NCI-H345 (cell line): ENCODE results near the gene BYSL.

Source experiments
- DNase-seq: peaks from one replicate; lab custom pipeline; 2025; lab: John Stamatoyannopoulos, UW

BYSL gene

DNA sequence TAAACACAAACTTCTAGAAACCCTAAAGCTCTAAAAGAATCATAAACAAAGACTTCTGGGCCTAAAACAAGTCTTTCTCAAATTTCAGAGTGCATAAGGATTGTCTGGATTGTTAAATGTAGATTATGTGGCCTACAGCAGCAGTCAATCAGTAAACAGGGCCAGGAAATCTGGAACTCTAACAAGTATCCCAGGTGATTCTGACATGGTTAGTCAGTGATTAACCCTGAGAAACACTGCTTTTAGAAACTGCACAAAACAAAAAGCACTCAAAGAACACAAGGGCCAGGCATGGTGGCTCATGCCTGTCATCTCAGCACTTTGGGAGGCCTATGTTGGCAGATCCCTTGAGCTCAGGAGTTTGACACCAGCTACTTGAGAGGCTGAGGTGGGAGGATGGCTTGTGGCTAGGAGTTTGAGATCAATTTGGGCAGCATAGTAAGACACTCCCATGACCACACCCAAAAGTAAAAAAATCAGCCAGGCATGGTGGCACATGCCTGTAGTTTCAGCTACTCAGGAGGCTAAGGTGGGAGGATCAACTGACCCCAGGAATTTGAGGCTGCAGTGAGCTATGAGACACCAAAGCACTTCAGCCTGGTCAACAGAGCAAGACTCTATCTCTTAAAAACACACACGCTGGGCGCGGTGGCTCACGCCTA, 6.3 kb upstream of the BYSL start:
- no peak for DNase-seq

DNA sequence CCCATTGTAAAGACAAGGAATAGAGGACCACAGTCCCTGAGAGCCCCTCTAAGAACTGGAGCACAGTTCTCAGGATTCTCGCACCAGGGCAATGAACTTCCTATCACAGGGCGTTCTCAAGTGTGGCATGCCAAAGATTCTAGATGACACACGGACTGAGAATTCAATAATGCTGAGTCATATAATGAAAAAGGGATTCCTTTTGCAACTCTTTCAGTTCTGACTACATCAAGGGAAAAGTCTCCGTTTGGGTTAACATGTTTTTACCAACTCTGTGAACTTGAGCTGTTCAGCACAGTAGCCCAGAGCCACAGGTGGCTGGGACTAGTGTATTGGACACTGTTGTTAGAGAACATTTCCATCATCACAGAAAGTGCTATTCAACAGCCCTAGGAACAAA, 3.8 kb upstream of the BYSL start:
- no peak for DNase-seq

DNA sequence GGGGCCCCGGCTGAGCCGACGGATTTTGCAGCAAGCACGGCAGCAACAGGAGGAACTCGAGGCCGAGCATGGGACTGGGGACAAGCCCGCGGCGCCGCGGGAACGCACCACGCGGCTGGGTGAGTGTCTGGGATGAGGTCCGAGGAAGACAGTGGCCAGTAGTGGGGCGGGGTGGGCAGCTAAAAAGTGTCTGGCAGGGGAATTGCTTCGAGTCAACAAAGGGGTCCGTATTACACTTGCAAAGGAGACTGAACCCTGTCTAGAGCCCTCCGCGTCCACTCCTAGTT, 356 bp downstream of the BYSL start:
- no peak for DNase-seq

DNA sequence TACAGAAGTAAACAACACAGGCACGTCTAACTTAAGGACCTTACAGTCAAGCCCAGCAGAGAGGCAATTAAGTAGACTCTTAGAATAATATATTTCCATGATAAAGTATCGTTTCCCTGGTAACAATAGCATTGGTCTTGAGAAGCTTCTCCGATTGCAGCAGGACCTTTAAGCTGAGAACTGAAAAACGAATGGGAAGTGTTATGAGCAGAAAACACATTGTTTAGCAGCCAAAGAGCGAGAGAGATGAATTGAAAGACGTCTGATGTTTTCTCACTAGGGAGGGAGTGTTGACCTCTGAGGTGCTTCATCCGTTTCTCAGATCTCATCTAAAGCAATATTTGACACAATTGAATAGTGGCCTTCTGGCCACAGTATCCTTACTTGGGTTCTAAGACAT, 855 bp downstream of the BYSL start:
- DNase-seq = no peak

GRCh38 chr6:41927253-41927652, 6.0 kb downstream of the BYSL start:
- no peak for DNase-seq

GRCh38 chr6:41929924-41930323, 8.6 kb downstream of the BYSL start:
- no peak for DNase-seq

- no peak for DNase-seq
Measured at GRCh38 chr6:41931792-41932191, 10.5 kb downstream of the BYSL start.

GRCh38 chr6:41932378-41932777, 11.1 kb downstream of the BYSL start:
- DNase-seq = no peak

GRCh38 chr6:41934278-41935192, 13.2 kb downstream of the BYSL start:
- no peak for DNase-seq

DNA sequence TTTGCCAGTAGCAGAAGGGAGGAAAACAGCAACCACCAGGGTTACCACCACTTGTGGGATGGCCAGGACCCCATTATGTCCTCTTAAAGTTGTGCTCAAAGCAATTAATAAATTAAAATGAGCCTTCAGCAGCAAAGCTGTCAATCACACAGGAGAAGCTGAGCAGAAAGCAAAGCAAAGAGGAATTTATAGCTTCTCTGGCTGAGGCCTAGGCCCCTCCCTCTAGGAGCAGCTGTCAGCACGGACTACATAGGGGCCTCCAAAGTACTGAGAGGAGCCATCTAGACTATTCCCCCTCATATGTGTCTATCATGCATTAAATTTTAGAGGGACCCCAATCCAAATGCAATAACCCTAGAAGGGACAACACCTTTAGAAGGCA, 13.9 kb downstream of the BYSL start:
- no peak for DNase-seq

DNA sequence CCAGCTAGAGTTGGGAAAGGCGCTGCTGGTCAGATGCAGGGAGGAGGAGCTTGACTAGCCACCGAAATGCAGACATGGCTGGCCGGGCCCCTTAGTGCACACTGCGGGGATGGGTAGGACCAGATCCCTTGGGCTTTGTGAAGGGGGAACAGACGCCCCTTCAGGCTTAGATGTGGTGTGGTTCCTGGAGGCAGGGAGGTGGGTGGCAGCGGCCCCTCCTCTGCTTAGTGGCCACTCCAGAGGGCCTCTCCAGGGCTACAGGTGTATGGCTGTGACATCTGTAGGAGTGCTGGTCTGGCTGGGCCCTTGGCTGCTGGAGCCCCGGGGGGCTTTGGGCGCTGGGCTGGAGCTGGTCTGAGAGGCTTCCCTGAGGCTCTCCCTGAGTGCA, 14.4 kb downstream of the BYSL start:
- no peak for DNase-seq

DNA sequence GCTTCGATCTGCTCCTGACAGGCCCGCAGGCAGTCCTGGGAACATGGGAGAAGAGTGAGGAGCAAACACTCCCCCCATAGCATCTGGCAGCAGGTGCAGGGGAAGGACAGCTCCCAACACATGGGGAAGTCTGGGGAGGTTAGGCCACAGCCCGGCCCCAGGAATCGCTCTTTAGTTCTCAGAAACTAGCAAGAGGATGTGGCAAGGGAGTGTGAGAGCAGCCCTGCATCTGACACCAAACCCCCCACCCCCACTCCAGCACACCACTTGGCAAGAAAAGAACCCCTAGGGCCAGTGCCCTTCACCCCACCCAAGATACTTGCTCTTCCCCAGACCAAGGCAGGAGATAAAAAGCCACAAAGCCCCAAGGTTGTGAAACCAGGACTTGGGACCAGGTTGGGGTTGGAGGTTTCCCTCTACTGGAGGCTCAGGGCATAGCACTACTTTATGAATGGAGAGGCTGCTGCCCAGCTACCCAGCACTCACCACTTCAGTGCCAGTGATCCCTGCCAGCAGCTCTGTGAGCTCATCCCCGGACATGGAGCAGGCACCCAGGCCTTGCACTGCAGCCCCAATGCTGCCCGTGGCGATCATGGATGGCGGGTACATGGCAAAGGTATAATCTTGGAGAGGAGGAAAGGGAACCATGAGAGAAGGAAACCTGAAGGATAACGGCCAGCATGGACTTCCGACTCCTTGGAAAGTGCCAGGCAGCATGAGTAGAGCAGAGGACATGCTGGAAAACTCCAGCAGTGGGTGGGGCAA, 15.0 kb downstream of the BYSL start:
- peak; percentile 66 for DNase-seq

GRCh38 chr6:41937472-41937860, 16.2 kb downstream of the BYSL start:
- no peak for DNase-seq

GRCh38 chr6:41937861-41938574, 16.7 kb downstream of the BYSL start:
- no peak for DNase-seq

- DNase-seq = no peak
Measured at GRCh38 chr6:41938590-41939175, 17.4 kb downstream of the BYSL start.

- no peak for DNase-seq
Measured at GRCh38 chr6:41939176-41939847, 18.0 kb downstream of the BYSL start.

DNA sequence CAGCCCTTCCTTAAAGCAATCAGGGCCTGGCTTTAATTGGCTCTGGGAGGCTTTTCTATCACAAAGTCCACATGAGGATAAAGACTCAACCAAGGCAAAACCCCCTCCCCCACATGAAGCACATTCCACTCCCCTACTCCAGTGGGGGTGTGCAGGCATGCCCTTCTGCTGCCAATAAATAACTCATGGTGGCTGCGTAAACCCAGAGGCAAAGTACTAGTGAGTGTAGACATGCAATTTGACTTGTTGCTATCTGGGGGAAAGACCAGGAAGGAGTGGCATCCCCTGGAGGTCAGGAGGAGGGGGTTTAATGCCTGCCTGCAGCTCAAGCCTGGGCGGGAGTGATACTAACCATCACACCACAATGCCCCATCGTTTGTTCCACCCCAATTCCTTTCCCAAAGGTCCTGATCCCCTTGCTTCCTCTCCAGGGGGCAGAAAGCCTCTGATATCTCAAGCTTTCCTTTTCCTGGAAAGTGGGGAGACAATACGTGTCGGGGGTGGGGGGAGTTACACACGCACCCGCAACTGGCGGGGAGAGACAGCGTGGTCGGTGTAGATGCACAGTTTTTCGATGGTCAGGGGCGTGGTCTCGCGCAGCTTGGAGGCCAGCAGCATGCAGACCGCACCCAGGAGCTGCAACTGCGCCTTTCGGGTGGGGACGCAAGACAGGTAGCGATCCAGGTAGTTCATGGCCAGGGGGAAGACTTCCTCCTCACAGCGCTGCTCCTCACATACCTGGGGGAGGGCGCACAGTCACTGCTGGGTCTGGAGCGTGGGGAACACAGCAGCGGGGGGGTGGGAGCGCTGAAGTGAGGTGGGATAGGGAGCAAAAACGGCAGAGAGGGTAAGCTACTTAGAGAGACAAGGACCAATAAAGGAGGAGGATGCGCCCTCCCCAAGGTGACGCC, 18.8 kb downstream of the BYSL start:
- no peak for DNase-seq

- peak; percentile 20 for DNase-seq
Measured at GRCh38 chr6:41940759-41941279, 19.5 kb downstream of the BYSL start.

DNA sequence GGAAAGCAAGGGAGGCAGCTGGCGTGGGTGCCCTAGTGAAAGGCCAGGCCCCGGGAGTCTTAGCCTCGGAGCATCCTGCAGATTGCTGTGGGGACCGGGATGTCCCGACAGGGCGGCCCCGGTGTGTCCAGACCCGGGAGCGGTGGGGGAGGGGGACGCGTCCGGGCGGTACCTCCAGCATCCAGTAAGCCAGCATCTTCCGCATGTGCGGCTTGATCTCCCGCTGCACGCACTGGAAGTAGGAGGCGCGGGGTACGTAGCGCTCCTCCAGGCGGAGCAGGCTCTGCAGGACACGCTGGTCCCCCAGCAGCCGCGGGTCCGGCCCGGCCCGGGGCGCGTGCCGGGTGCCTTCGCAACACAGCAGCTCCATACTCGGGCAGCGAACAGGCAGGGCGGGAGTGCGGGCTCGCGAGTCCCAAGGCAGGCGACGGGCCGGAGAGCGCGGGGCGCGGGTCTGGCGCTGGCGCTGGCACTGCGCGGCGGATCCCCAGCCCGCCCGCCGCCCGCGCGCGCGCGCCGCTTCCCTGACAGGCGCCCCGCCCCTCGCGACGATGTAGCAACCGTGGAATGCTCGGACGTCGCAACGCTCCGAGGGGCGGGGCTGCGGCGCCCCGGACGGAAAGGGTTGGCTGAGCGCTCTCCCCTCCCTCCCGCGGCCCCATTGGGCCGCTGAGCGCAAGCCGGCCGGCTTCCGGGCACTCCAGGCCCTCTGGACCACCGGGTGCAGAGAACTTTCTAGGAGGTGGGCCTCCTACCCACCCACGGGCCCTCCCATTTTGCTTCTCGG, 20.2 kb downstream of the BYSL start, which contains the start of gene CCND3:
Gene CCND3, minus strand, starts transcription at position 529 of the 787 bp plus-strand sequence. Its CDS starts 159 bp downstream, at position 370.
- peak; percentile 90 for DNase-seq
